Fibroblast of mammary gland (primary cell): ENCODE results near the gene CCDC85B.

Experiments
- DNase-seq: peaks from one replicate; pipeline ENCODE4 v3.0.0-alpha.2; 2010; ENCODE audit warnings: low read depth
- H3K4me3 ChIP-seq: 2 replicates; pipeline ENCODE4 v1.5.1; 2011; ENCODE audit warnings: low read depth, mild to moderate bottlenecking, low read length, moderate library complexity; ENCODE audit not compliant: control insufficient read depth
- CTCF ChIP-seq: conservative IDR thresholded peaks from 2 replicates; pipeline ENCODE4 v1.5.1; 2011; ENCODE audit warnings: low read depth, low read length, inconsistent platforms; ENCODE audit not compliant: control insufficient read depth, insufficient read depth

The CCDC85B gene

DNA sequence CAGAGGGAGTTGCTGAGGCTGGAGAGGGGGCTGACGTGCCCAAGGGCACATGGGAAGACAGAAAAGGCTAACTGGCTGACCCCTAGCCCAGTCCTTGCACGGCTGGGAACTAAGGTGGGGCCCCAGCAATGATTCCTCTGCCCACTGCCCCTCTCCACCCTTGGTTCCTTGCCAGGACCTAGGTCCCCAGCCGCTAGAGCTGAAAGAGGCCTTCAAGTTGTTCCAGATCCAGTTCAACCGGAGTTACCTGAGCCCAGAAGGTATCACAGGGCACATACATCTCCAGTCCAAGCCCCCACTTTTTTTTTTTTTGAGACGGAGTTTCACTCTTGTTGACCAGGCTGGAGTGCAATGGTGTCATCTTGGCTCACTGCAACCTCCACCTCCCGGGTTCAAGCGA, 10.4 kb upstream of the CCDC85B start:
- DNase-seq, result no peak
- no peak overlapping the region for H3K4me3 ChIP-seq
- TF ChIP-seq CTCF, result no peak

DNA sequence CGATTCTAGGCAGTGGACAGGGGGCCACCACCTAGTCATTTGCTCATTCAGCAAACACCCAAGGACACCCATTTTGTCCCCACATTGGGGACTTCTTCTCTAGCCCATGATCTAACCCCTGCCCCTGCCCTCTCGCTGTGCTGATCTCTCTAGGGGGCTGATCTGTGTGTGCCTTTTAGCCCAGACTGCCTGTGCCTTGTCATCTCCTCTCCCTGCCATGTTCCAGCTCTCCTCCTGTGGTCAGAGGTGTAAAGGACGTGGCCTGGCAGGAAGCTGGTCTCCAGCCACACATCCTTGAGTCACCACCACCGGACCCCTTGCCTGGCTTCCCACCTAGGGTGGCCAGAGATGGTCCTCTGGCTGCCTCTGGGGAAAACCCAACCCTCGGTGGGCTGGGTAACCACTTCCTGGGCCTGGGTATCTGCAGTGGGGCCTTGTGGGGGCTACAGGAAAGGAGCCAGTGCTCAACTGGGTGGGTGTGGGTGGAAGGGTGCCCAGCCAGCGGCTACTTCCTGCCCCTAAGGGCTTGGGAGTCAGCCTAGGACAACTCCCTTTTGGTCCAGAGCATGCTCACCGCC, 9.5 kb upstream of the CCDC85B start:
- DNase-seq, result no peak
- H3K4me3 ChIP-seq, result no peak overlapping the region
- no peak for TF ChIP-seq CTCF

GRCh38 chr11:65882120-65883057, 8.1 kb upstream of the CCDC85B start:
- no peak for TF ChIP-seq CTCF
- DNase-seq, result no peak
- no peak overlapping the region for H3K4me3 ChIP-seq

- TF ChIP-seq CTCF, result no peak
These were observed 7.3 kb upstream of the CCDC85B start for GRCh38 chr11:65883058-65883761.

DNA sequence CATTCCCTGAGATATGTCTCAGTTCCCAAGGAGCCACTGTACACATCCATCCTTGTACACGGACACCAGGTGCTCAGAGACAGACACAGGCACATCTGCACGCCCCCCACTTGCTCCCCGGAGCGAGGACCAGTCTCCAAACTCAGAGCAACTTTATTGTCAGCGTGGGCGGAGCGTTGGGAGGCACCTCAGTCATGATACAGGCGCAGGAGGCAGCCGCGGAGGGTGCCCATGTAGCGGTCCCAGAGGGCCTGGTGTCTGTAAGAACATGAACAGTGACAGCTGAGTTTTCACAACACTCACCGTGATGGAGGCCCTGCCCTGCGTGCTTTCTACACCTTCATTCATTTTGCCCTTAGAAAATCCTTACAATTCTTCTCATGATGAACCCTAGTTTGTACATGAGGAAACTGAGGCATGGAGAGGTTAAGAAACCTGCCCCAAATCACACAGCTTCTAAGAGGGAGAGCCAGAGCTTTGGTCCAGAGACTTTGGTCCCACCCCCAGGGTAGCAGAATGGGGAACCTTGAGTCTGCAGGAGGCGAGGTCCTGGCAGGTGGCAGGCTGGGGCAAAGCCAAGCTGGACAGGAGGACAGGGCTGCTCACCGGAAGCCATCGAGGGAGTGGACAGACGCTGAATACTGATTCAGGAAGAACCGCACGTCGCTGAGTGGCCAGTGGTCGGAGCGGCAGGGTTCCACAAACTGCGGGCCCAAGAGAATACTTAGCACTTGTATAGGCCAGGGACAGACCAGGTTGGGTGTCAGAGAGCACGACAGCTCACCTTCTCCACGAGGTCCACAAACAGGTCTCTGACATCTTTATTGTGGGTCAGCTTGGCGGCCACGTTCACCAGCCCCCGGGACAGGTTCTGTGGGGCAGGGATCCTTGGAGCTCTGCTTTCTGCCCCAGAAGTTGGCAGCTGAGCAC, 6.4 kb upstream of the CCDC85B start:
- no peak for DNase-seq
- TF ChIP-seq CTCF, result no peak
- H3K4me3 ChIP-seq, result no peak overlapping the region

More at GRCh38 chr11:65883058-65883761, 7.3 kb upstream of the CCDC85B start:
- no peak for DNase-seq
- no peak overlapping the region for H3K4me3 ChIP-seq

GRCh38 chr11:65884716-65885092, 5.8 kb upstream of the CCDC85B start:
- peak; percentile 99 for TF ChIP-seq CTCF
- peak; percentile 73 for DNase-seq
- no peak overlapping the region for H3K4me3 ChIP-seq
